Measurements from ENCODE around the gene CYP27A1. TPM values are rescaled to one million over a fixed set of nuclear protein-coding genes. Genes with fewer than 3 reads are reported as not detected.
"Not testable (repeated sequence)": the region's sequence is repeated elsewhere in the genome, so short reads cannot be mapped to it uniquely, and the experiment has no call there.

Gene CYP27A1
- total RNA-seq, 2 experiments from 2014 or later: not detected

- POLR2A ChIA-PET: no interaction called here
Observed at GRCh38 chr2:218826791-218827190, 44.8 kb downstream of the CYP27A1 start.

DNA sequence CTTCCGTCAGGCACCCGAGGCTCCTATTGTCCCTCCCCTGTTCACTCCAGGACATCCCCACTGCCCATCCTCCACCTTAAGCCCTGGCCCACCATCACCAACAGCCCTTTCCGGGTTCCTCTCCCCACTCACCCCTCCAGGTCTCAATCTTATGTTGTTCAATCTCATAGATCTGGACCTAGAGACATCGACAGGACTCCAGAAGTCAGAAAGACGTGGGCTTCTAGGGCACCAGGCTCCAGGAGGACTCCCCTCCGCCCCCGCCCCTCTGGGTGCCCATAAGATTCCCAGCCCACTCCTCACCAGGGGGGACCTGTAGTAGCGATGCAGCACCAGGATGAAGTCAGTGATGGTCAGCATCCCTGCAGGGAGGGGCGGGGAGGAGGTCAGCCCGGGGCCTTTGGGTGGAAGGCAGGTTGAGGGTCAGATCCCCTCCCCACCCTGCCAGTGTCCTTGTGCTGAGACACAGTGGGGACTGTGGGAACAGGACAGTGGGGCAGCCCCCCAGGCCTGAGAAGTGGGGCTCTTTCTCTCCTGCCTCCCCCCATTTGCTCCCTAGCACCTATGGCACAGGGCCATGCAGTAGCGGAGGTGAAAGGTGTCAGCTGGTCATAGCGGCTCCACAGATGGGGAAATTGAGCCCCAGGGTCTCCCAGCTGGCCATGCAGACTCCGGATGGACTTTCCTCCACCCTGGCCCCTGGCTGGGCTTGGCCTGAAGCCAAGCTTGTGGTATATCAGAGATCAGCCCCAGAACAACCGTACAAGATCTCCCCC is 45.9 kb downstream of the CYP27A1 start:
- ChIA-PET POLR2A (no interaction called here), CTCF (no interaction called here)

More at GRCh38 chr2:218826791-218827190, 44.8 kb downstream of the CYP27A1 start:
- CTCF ChIA-PET: no interaction called here

GRCh38 chr2:218828477-218828778 is 46.5 kb downstream of the CYP27A1 start:
- ChIA-PET POLR2A (no interaction called here), CTCF (no interaction called here)

GRCh38 chr2:218829868-218830451 is 48.0 kb downstream of the CYP27A1 start:
- CTCF ChIA-PET: no interaction called here
- POLR2A ChIA-PET: no interaction called here

- CTCF ChIA-PET: no interaction called here
- POLR2A ChIA-PET: no interaction called here
Observed at GRCh38 chr2:218830526-218831306, 48.8 kb downstream of the CYP27A1 start.

- CTCF ChIA-PET: no interaction called here
- POLR2A ChIA-PET: no interaction called here
Observed at GRCh38 chr2:218831378-218831990, 49.5 kb downstream of the CYP27A1 start, which contains the start of gene PRKAG3. TSS of gene PRKAG3 (minus strand) at chr2:218831803.

- CTCF ChIA-PET: no interaction called here
- POLR2A ChIA-PET: no interaction called here
Observed at GRCh38 chr2:218832081-218832480, 50.1 kb downstream of the CYP27A1 start.

DNA sequence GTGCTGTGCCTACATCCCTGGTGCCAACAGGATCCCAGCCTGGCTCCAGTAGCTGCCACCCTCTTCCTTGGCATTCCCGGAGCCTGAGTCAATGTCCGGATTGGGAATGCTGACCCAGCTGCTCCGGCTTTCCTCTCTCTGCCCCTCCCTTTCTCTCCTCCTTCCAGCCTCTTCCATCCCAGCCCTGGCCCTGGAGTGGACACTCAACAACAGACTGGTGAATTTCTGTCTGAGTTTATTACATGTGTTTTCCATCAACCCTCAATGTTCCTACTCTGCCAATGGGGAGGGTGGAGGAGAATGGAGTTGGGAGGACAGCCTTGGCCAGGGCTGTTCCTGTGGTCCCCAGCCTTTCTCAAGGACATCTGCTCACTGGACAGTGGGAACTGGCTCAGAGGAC is 50.6 kb downstream of the CYP27A1 start:
- CTCF ChIA-PET: no interaction called here

DNA sequence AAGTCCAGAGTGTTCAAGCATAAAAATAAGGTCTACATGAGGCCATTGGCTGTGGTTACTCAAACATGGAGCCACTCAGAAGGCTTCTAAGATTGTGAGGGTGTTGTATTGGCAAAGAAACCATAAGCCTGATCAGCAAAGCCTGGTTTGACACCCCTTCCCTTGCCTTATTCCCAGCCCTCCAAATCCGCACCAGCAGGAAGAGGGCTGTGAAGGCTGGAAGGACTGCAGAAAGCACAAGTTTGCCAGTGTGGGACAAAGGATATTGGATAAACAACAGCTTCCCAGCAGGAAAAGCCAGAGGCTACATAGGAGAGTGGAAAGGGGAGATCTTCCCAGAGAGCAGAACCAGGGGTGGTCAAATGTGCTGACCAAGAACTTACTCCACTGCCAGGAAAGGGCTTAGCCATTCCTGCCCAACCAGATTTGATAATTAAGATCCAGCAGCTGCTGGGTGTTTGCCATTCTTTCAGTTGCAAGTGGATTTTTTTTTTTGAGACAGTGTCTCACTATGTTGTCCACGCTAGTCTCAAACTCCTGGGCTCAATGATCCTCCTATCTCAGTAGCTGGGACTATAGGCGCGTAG is 51.2 kb downstream of the CYP27A1 start:
- CTCF ChIA-PET: interaction anchor here (1.2 kb wide), 1 partner anchor 15 kb away, joined by 4 read pairs; no protein-coding TSS in a partner anchor
- POLR2A ChIA-PET: no interaction called here

More for the DNA sequence above, 50.6 kb downstream of the CYP27A1 start:
- POLR2A ChIA-PET: no interaction called here

- CTCF ChIA-PET: no interaction called here
Observed at GRCh38 chr2:218834685-218835084, 52.7 kb downstream of the CYP27A1 start.

GRCh38 chr2:218837495-218837894 is 55.5 kb downstream of the CYP27A1 start:
- POLR2A ChIA-PET: no interaction called here
- CTCF ChIA-PET: no interaction called here

More at GRCh38 chr2:218834685-218835084, 52.7 kb downstream of the CYP27A1 start:
- POLR2A ChIA-PET: no interaction called here

GRCh38 chr2:218839430-218839829 is 57.5 kb downstream of the CYP27A1 start:
- POLR2A ChIA-PET: no interaction called here
- CTCF ChIA-PET: interaction anchor here (1.2 kb wide), 1 partner anchor 8 kb away, joined by 3 read pairs; no protein-coding TSS in a partner anchor

DNA sequence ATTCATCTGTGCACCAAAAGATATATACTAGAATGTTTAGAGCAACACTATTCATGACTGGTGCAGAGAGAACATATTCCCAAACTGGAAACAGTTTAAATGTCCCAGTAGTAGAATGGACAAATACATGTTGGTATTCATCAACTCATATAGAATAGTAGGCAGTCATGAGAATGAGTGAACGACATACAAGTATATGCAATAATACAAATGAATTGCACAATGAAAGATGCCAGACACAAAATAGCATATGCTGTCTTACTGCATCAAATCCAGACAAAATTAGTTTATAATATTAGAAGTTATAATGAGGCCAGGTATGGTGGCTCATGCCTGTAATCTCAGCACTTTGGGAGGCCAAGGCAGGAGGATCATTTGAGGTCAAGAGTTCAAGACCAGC is 57.9 kb downstream of the CYP27A1 start:
- ChIA-PET POLR2A (no interaction called here), CTCF (interaction anchor here (1.2 kb wide), 1 partner anchor 8 kb away, joined by 3 read pairs; no protein-coding TSS in a partner anchor)

DNA sequence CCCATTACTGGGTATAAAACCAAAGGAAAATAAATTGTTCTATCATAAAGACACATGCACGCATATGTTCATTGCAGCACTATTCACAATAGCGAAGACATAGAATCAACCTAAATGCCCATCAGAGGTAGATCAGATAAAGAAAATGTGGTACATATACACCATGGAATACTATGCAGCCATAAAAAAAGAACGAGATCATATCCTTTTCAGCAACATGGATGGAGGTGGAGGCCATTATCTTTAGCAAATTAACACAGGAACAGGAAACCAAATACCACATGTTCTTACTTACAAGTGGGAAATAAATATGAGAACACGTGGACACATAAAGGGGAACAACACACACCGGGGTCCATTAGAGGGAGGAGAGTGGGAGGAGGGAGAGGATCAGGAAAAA is 62.4 kb downstream of the CYP27A1 start:
- CTCF ChIA-PET, POLR2A ChIA-PET: not testable (repeated sequence)

GRCh38 chr2:218846963-218847362 is 65.0 kb downstream of the CYP27A1 start:
- POLR2A ChIA-PET: not testable (repeated sequence)
- CTCF ChIA-PET: interaction anchor here (0.6 to 2.9 kb wide), 34 partner anchors 8 to 316 kb away, joined by 3 to 21 read pairs (median 4); partner anchors contain the start of genes BCS1L, TTLL4 and ZNF142

DNA sequence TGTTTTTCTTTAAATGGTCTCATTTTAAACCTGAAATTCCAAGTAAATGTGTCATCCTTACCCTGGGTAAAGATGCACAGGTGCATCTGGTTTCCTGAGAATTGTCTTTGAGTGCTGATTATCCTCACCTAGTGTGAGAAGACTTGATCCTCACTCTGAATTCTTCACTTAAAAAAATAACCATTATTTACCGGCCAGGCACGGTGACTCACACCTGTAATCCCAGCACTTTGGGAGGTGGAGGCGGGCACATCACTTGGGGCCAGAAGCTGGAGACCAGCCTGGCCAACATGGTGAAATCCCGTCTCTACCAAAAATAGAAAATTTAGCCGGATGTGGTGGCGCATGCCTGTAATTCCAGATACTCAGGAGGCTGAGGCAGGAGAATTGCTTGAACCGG is 67.8 kb downstream of the CYP27A1 start:
- ChIA-PET CTCF (interaction anchor here (0.6 to 2.9 kb wide), 6 partner anchors 14 to 191 kb away, joined by 3 to 21 read pairs (median 4); partner anchors contain the start of genes BCS1L and ZNF142), POLR2A (no interaction called here)

- CTCF ChIA-PET: interaction anchor here (2.2 kb wide), 1 partner anchor 119 kb away, joined by 6 read pairs; no protein-coding TSS in a partner anchor
- POLR2A ChIA-PET: no interaction called here
Observed at GRCh38 chr2:218850796-218851195, 68.8 kb downstream of the CYP27A1 start.

DNA sequence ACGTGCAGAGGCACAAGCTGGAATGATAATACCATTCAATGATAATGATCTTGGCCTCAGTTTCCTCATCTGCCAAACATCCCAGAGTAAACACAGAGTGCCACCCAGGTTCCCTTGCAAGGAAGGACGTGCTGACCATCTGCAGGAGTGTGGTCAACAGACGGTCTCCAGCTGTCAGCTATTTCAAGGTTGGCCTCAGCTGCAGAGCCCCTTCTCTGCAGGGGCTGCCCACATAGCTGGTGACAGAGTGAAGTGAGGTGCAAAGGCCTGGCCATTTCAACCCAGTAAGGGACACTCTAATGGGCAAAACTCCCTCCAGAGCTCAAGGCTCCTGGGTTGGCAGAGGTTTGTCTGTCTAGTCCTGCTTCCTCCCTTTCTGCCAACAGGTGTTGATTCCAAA is 69.3 kb downstream of the CYP27A1 start:
- CTCF ChIA-PET: interaction anchor here (0.5 to 1.7 kb wide), 3 partner anchors 25 to 212 kb away, joined by 3 to 13 read pairs (median 4); no protein-coding TSS in a partner anchor
- POLR2A ChIA-PET: no interaction called here

- POLR2A ChIA-PET: interaction anchor here (0.6 kb wide), 1 partner anchor 142 kb away, joined by 3 read pairs; no protein-coding TSS in a partner anchor
- CTCF ChIA-PET: interaction anchor here (0.5 to 1.7 kb wide), 10 partner anchors 19 to 532 kb away, joined by 3 to 13 read pairs (median 3); no protein-coding TSS in a partner anchor
Observed at GRCh38 chr2:218852911-218853667, 71.1 kb downstream of the CYP27A1 start.
